GM23338 (cell line): ENCODE data around the gene NCL. TPM values are rescaled to one million over a fixed set of nuclear protein-coding genes. Genes with fewer than 3 reads are reported as not detected.

Experiments
- ATAC-seq: fragments of 200-7000 bp; cut with Tn5 transposase; 3 replicates; pipeline ENCODE4 v1.9.1; 2020
- DNase-seq: peaks from one replicate; pipeline ENCODE4 v3.0.0-alpha.2; 2015; ENCODE audit warnings: low spot score
- H2AFZ ChIP-seq: fragments of 200-600 bp; sonication (generic); 2 replicates; pipeline ENCODE4 v1.8.0; 2016; ENCODE audit warnings: antibody characterized with exemption, mild to moderate bottlenecking, moderate library complexity
- H3F3A ChIP-seq: fragments of 200-600 bp; sonication (generic); replicated peaks from 2 replicates; pipeline ENCODE4 v1.8.0; 2017; ENCODE audit warnings: antibody characterized with exemption, mixed run types, low read depth
- H3K27ac ChIP-seq: fragments of 200-600 bp; sonication (generic); 2 replicates; pipeline ENCODE4 v1.6.1; 2016; ENCODE audit warnings: low read depth
- H3K27me3 ChIP-seq: fragments of 200-600 bp; sonication (generic); 2 replicates; pipeline ENCODE4 v1.8.0; 2016; ENCODE audit warnings: mild to moderate bottlenecking, mixed run types, moderate library complexity; ENCODE audit not compliant: insufficient read depth
- H3K36me3 ChIP-seq: fragments of 200-600 bp; sonication (generic); 2 replicates; pipeline ENCODE4 v1.8.0; 2016; ENCODE audit warnings: mild to moderate bottlenecking; ENCODE audit not compliant: insufficient read depth
- H3K4me1 ChIP-seq: fragments of 200-600 bp; sonication (generic); 2 replicates; pipeline ENCODE4 v1.8.0; 2016; ENCODE audit warnings: mild to moderate bottlenecking, moderate library complexity; ENCODE audit not compliant: insufficient read depth
- H3K4me2 ChIP-seq: fragments of 200-600 bp; sonication (generic); 2 replicates; pipeline ENCODE4 v1.7.1; 2017; ENCODE audit warnings: mixed run types
- H3K4me3 ChIP-seq: fragments of 200-600 bp; sonication (generic); 2 replicates; pipeline ENCODE4 v1.6.1; 2016; ENCODE audit warnings: mixed run types
- H3K79me2 ChIP-seq: fragments of 200-600 bp; sonication (generic); replicated peaks from 2 replicates; pipeline ENCODE4 v1.8.0; 2017; ENCODE audit warnings: mild to moderate bottlenecking; ENCODE audit not compliant: insufficient read depth
- H3K9me2 ChIP-seq: fragments of 200-600 bp; sonication (generic); 2 replicates; pipeline ENCODE4 v1.8.0; 2017; ENCODE audit not compliant: insufficient read depth
- H4K20me1 ChIP-seq: fragments of 200-600 bp; sonication (generic); replicated peaks from 2 replicates; pipeline ENCODE4 v1.8.0; 2017; ENCODE audit warnings: mild to moderate bottlenecking; ENCODE audit not compliant: insufficient read depth
- H3K27ac Mint-ChIP-seq: 2 replicates; pipeline ENCODE4 v1.8.0; 2020; ENCODE audit warnings: inconsistent platforms, mild to moderate bottlenecking, moderate library complexity, mixed read lengths
- H3K27me3 Mint-ChIP-seq: 3 replicates; pipeline ENCODE4 v1.8.0; 2022; ENCODE audit warnings: low read depth, mild to moderate bottlenecking, moderate library complexity, mixed read lengths, inconsistent platforms; ENCODE audit not compliant: insufficient read depth, poor library complexity
- H3K36me3 Mint-ChIP-seq: 3 replicates; pipeline ENCODE4 v1.8.0; 2021; ENCODE audit warnings: low read depth, mild to moderate bottlenecking, inconsistent platforms, moderate library complexity, mixed read lengths
- H3K4me1 Mint-ChIP-seq: 3 replicates; pipeline ENCODE4 v1.8.0; 2020; ENCODE audit warnings: mild to moderate bottlenecking, inconsistent platforms, mixed read lengths
- H3K4me3 Mint-ChIP-seq: 3 replicates; pipeline ENCODE4 v1.8.0; 2021; ENCODE audit warnings: moderate library complexity, mild to moderate bottlenecking, inconsistent platforms, mixed read lengths
- H3K9me3 Mint-ChIP-seq: 3 replicates; pipeline ENCODE4 v1.8.0; 2020; ENCODE audit warnings: moderate library complexity, mild to moderate bottlenecking, inconsistent platforms, mixed read lengths
- CREB1 ChIP-seq: fragments of 250-450 bp; sonication (Bioruptor Pico); IDR thresholded peaks from 2 replicates; pipeline ENCODE4 v1.5.0; 2020; ENCODE audit warnings: low read depth, mild to moderate bottlenecking, moderate library complexity
- EZH2 ChIP-seq: fragments of 200-600 bp; sonication (generic); IDR thresholded peaks from one replicate; pipeline ENCODE4 v1.8.0; 2017; ENCODE audit warnings: antibody characterized with exemption, mild to moderate bottlenecking, low read depth; ENCODE audit not compliant: unreplicated experiment
- EZH2phosphoT487 ChIP-seq: fragments of 200-600 bp; sonication (generic); IDR thresholded peaks from one replicate; pipeline ENCODE4 v1.8.1; 2018; ENCODE audit warnings: antibody characterized with exemption; ENCODE audit not compliant: unreplicated experiment
- JUNB ChIP-seq: IDR thresholded peaks from one replicate; pipeline ENCODE4 v1.6.1; 2016; ENCODE audit warnings: antibody characterized with exemption; ENCODE audit not compliant: unreplicated experiment
- NANOG ChIP-seq: IDR thresholded peaks from 2 replicates; pipeline ENCODE4 v1.6.1; 2016; ENCODE audit warnings: antibody characterized with exemption, borderline replicate concordance
- POLR2AphosphoS5 ChIP-seq: IDR thresholded peaks from 2 replicates; pipeline ENCODE4 v1.6.1; 2016; ENCODE audit warnings: antibody characterized with exemption, low read depth
- REST ChIP-seq: IDR thresholded peaks from one replicate; pipeline ENCODE4 v1.6.1; 2018; ENCODE audit warnings: antibody characterized with exemption; ENCODE audit not compliant: unreplicated experiment
- STAT1 ChIP-seq: IDR thresholded peaks from one replicate; pipeline ENCODE4 v1.6.1; 2016; ENCODE audit warnings: antibody characterized with exemption; ENCODE audit not compliant: unreplicated experiment
- ZNF114 ChIP-seq: fragments of 250-450 bp; sonication (Bioruptor Pico); IDR thresholded peaks from 2 replicates; pipeline ENCODE4 v1.5.0; 2020; ENCODE audit warnings: mild to moderate bottlenecking, moderate library complexity
- ZNF331 ChIP-seq: fragments of 250-450 bp; sonication (Bioruptor Pico); IDR thresholded peaks from 2 replicates; pipeline ENCODE4 v1.5.0; 2020; ENCODE audit warnings: low read depth, mild to moderate bottlenecking, moderate library complexity
- ZNF462 ChIP-seq: fragments of 250-450 bp; sonication (Bioruptor Pico); IDR thresholded peaks from 2 replicates; pipeline ENCODE4 v1.5.0; 2020; ENCODE audit warnings: mild to moderate bottlenecking, moderate library complexity
- polyA plus RNA-seq: library from polyadenylated mRNA; unstranded; fragments of >200 nt; fragmentation: Nextera tagmentation; extraction: Ambion mirVana; gene quantifications from 2 replicates; pipeline ENCODE4 v1.2.1, GENCODE V29; 2016
- total RNA-seq: library from RNA; depleted of rRNA; stranded (reverse); fragments of >200 nt; shearing (Covaris generic); gene quantifications from 2 replicates; pipeline ENCODE4 v1.2.3, GENCODE V29; 2014
- TF ChIP-seq, protein P1 (sequence below), 2 experiments: fragments of 200-600 bp in 1 of 2; sonication (generic) in 1 of 2; conservative IDR thresholded peaks; 2 replicates each; pipeline versions ENCODE4 v1.5.1 to v1.6.1; 2016 to 2017; ENCODE audit warnings: antibody characterized with exemption in 2 of 2, low read depth in 2 of 2, mild to moderate bottlenecking in 2 of 2, moderate library complexity in 1 of 2
- TF ChIP-seq, protein P2 (sequence below): IDR thresholded peaks from 2 replicates; pipeline ENCODE4 v1.6.1; 2016; ENCODE audit warnings: antibody characterized with exemption

NCL gene
- total and polyA plus RNA-seq, 2 experiments from 2014 or later, result 678 to 2,269 TPM

- no peak overlapping the region for H3K27ac Mint-ChIP-seq
Measured at GRCh38 chr2:231433990-231434389, 30.3 kb downstream of the NCL start.

More at GRCh38 chr2:231433990-231434389, 30.3 kb downstream of the NCL start:
- no peaks in the 10 kb centered on the region for H3K27me3 ChIP-seq
- no peaks in the 10 kb centered on the region; the same call in 1 of the 3 replicates for H3K36me3 Mint-ChIP-seq
- no peaks in the 10 kb centered on the region for H3K79me2 ChIP-seq
- H3K4me3 ChIP-seq, result no peak overlapping the region
- ATAC-seq (no peak), DNase-seq (no peak)
- H3K9me3 Mint-ChIP-seq, result peaks cover 9% of the 10 kb centered on the region; the same call in 2 of the 3 replicates
- TF ChIP-seq CREB1, result no peak
- TF ChIP-seq, protein P1, sequence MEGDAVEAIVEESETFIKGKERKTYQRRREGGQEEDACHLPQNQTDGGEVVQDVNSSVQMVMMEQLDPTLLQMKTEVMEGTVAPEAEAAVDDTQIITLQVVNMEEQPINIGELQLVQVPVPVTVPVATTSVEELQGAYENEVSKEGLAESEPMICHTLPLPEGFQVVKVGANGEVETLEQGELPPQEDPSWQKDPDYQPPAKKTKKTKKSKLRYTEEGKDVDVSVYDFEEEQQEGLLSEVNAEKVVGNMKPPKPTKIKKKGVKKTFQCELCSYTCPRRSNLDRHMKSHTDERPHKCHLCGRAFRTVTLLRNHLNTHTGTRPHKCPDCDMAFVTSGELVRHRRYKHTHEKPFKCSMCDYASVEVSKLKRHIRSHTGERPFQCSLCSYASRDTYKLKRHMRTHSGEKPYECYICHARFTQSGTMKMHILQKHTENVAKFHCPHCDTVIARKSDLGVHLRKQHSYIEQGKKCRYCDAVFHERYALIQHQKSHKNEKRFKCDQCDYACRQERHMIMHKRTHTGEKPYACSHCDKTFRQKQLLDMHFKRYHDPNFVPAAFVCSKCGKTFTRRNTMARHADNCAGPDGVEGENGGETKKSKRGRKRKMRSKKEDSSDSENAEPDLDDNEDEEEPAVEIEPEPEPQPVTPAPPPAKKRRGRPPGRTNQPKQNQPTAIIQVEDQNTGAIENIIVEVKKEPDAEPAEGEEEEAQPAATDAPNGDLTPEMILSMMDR (conservative IDR thresholded peaks at IDR 0.05; ENCODE audit: low read depth in 2 of 2), result no peak
- no peak for TF ChIP-seq ZNF462 (CRISPR knock-in tag)
- no peak for TF ChIP-seq POLR2AphosphoS5
- no peak for TF ChIP-seq ZNF114
- no peak for TF ChIP-seq EZH2phosphoT487
- no peak for TF ChIP-seq NANOG
- TF ChIP-seq REST, result no peak
- TF ChIP-seq EZH2, result no peak
- TF ChIP-seq, protein P2, sequence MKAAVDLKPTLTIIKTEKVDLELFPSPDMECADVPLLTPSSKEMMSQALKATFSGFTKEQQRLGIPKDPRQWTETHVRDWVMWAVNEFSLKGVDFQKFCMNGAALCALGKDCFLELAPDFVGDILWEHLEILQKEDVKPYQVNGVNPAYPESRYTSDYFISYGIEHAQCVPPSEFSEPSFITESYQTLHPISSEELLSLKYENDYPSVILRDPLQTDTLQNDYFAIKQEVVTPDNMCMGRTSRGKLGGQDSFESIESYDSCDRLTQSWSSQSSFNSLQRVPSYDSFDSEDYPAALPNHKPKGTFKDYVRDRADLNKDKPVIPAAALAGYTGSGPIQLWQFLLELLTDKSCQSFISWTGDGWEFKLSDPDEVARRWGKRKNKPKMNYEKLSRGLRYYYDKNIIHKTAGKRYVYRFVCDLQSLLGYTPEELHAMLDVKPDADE, result no peak
- TF ChIP-seq STAT1, result no peak
- no peak for TF ChIP-seq ZNF331
- TF ChIP-seq JUNB, result no peak
- no peaks in the 10 kb centered on the region for H3K9me2 ChIP-seq
- H3K36me3 ChIP-seq, result no peaks in the 10 kb centered on the region
- H3K27ac ChIP-seq, result no peak overlapping the region
- H3K4me1 Mint-ChIP-seq, result peaks cover 6% of the 10 kb centered on the region
- no peak overlapping the region for H3K4me2 ChIP-seq
- no peaks in the 10 kb centered on the region for H4K20me1 ChIP-seq
- no peak overlapping the region for H3K4me3 Mint-ChIP-seq
- H3K4me1 ChIP-seq, result no peaks in the 10 kb centered on the region
- peaks cover 9% of the 10 kb centered on the region for H3K27me3 Mint-ChIP-seq
- 0 out of 2 replicates have a peak overlapping the region, but pooled peaks have one; percentile 32 for H2AFZ ChIP-seq
- H3F3A ChIP-seq, result 0 out of 2 replicates have a peak, but pooled peaks cover 8% of the 10 kb centered on the region
